ENCODE measurements around the gene ME3.

Gene ME3

GRCh38 chr11:86672007-86672621 is at the start of gene ME3:
ME3 (minus strand) TSS chr11:86672616.
- DNase-seq: peak; percentile 55 to 63

GRCh38 chr11:86722006-86722405 is 49.6 kb upstream of the ME3 start:
- DNase-seq: no peak

GRCh38 chr11:86720546-86720945 is 48.1 kb upstream of the ME3 start:
- DNase-seq: no peak

GRCh38 chr11:86719781-86720463 is 47.5 kb upstream of the ME3 start:
- DNase-seq: no peak

DNA sequence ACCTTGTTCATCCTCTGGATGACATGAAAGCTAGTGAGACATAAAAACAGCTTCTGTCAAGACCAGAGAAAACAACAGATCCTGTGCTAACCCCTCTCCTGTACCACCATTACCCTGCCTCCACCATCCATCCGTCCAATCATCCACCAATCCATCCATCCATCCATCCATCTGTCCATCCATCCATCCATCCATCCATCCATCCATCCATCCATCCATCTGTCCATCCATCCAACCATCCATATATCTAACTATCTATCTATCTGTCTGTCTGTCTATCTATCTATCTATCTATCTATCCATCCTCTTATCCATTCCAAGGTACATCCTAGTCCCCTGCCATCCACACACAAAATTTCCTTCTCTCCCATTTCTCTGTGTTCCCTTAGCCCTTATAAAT is 46.6 kb upstream of the ME3 start:
- DNase-seq: no peak

GRCh38 chr11:86718521-86718920 is 46.1 kb upstream of the ME3 start:
- no peak for DNase-seq

DNA sequence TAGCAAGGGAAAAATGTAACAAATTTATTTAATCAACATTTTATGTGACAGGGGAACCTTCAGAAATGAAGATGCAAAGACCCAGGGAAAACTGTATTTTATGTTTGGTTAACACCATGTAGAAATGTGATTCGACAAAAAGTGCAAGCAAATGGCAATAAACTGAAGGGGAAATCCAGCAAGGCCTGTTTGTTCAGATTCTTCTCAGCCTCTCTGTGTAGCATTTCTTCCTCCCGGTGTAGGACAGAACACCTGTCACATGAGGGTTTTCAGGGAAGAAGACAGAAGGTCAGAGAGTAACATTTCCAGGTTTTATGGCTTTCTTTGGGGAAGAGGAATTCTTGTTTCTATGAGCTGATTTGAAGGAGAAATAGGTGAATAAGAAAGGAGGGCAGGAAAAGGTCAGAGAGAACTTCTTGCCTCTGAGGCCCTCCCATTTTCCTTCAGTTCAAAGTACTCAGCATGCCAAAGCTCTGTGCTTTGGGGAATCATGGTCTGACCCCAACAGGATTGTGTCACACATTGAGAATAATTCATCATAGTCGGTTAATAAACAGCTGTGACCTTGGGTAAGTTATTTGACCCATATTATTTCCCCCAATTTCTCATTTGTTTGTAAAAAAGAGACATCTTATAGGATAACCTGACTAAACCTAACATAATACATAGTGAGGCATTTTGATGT is 45.5 kb upstream of the ME3 start:
- DNase-seq: no peak

DNA sequence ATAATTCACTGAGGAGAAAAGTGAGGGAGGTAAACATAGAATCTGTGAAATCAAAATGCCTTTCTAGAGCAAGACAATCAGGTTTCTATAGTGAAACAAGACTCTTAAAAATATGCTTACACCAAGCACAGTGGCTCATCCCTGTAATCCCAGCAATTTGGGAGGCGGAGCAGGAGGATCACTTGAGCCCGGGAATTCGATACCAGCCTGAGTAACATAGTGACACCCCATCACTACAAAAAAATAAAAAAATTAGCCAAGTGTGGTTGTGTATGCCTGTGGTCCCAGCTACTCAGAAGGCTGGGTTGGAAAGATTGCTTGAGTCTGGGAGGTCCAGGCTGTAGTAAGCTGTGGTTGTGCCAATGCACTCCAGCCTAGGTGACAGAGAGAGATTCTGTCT is 43.2 kb upstream of the ME3 start:
- no peak for DNase-seq

DNA sequence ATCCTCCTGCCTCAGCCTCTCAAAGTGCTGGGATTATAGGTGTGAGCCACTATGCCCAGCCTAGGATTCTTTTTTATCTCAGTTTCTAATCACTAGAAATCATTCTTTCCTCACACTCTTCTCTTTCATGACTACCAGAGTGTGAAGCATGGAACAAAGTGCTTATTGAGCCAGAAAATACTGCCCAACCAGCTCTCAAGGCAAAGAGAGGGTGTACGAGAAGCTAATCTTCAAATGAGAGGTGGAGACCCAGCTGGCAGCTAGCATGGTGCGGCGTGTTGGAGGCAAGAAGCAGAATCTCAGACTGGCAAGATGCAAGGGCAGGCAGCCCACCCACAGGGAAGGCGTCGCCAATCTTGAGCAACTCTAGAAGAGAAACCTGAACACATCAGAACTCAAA is 41.1 kb upstream of the ME3 start:
- no peak for DNase-seq

GRCh38 chr11:86710936-86711335 is 38.5 kb upstream of the ME3 start:
- no peak for DNase-seq

- no peak for DNase-seq
Observed at GRCh38 chr11:86708669-86709068, 36.3 kb upstream of the ME3 start.

DNA sequence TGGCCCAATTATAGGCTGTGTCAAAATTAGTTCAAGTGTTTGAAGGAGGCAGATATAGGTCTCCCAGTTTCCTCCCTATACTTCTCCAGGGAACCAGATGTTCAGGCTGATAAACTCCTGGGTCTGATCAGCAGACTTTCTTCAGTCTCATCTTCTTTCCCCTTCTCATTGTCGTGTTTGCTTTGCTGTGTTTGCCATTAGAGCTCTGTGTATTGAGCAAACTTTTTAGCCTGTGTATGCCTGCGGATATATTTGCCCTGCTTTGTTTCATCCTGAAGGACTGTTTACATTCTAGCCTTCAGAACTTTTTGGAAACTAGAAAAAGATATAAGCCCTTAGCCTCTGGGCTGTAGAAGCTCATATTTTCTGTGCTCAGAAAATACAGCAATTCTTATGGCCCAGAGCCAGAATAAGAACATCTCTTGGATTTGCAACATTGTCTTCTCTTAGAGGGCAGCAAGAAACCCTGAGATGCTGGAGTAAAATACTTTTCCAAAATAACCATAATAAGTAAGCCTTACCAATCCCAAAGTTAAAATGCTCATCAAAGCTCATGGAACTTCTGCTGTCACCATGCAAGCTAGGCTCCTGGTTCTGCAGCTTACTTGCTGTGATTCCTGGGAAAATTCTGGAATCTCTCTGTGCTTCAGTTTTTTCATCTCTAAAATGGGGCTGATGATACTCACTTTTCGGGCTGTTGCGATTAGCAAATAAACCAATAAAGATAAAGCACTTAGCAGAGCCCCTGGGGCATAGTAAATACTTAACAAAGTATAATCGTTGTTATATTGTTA is 34.1 kb upstream of the ME3 start:
- no peak for DNase-seq

- no peak for DNase-seq
Observed at GRCh38 chr11:86704710-86705109, 32.3 kb upstream of the ME3 start.

- DNase-seq: no peak
Observed at GRCh38 chr11:86703987-86704386, 31.6 kb upstream of the ME3 start.

GRCh38 chr11:86702220-86702983 is 30.0 kb upstream of the ME3 start:
- no peak for DNase-seq

- DNase-seq: no peak
Observed at GRCh38 chr11:86699040-86699791, 26.8 kb upstream of the ME3 start.

DNA sequence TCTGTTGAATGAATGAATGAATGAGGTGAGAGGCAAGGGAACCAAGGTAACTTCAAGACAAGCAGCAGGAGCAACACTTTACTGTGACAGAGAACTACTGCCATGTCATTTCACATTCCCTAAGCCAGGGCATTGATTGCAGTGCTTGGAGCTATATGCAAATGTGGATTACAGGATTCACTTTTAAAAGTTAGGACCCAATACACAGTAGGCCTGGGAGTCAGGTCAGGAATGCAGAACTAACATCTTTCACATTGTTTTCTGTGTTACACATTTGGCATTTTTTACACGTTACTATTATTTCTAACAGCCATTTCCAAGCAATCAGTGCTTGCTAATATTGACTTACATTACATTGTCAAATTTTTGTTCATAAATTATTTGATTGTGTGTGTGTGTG is 26.2 kb upstream of the ME3 start:
- DNase-seq: no peak

DNA sequence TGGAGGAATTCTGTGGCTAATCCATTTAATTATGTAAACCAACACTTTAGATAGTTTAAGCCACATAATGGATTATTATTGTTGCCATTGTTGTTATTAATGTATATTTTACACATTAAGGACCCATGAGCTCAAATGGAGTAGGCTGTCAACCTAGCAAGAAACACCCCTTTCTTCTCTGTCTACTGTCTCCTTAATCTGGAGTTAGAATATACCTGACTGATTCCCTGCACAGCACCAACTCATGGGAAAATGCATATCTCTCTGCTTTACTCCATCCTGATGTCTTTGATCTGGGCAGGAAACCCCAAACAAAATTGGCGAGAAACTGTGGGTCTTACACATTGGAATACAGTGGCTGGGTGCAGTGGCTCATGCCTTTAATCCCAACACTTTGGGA is 24.0 kb upstream of the ME3 start:
- DNase-seq: no peak

DNA sequence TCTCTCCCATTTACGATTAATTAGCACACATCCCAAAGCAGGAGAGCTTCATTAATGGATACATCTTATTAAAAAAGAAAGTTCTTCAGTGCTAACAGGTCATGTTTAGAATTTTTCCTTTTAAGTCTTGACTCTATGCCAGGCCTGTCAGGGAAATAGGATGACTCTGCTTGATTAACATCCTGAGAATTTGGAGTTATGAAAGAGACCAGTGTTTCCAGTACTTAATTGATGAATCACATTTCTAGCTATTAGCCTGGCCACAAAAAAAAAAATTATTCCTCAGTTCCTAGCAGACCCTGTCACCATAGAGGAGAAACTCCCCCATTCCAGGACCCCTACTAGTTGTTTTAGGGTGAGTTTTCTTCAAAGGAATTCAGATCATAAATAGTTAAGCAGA is 23.6 kb upstream of the ME3 start:
- DNase-seq: no peak

- no peak for DNase-seq
Observed at GRCh38 chr11:86695373-86695772, 23.0 kb upstream of the ME3 start.

DNA sequence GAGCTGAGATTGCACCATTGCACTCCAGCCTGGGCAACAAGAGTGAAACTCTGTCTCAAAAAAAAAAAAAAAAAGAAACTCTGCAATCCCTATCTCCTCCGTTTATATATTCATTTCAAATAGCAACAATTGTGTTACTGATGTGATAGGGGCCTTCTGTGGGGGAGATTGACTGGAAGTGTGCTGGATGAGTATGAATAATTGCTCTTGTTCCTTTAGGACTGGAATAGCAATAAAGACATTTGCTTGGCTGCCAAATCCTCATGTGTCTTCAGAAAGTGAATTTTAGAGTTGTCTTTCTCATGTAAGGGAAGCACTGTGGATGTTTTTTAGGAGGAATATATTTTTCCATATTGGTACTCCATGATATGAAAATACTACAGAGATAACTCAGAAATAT is 21.1 kb upstream of the ME3 start:
- DNase-seq: no peak

- DNase-seq: no peak
Observed at GRCh38 chr11:86692746-86693145, 20.3 kb upstream of the ME3 start.

Data from stimulated activated CD4-positive, alpha-beta T cell treated with anti-CD3 and anti-CD28 coated beads, Interleukin-2, amount 100 ng/mL, for 24 hours (primary cell).